ENCODE measurements around the gene APBB1. TPM values are rescaled to one million over a fixed set of nuclear protein-coding genes. Genes with fewer than 3 reads are reported as not detected.

Gene APBB1
- polyA plus RNA-seq, 2 of the 4 experiments (the other 2 are of a cell fraction) = 13.6 to 16.4 TPM

DNA sequence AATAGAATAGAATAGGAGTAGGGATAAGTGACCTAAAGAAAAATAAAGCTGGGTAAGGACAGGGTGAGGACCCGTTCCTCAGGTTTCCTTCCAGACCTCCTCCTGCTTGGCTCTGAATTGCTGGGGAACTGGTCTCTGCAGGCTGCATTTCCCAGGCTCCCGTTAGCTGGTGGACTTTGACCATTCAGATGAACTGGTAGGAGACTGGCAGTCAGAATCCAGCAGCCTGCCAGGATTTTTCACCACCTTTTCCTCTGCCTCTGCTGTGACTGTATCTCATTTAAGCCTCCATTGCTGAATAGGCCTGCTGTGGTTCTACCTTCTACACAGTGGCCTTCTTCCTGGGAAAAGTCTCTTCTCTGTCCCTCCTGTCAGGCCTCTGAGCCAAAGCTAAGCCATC, 53.2 kb downstream of the APBB1 start:
- TF ChIP-seq ZSCAN20 (CRISPR knock-in tag; IDR thresholded peaks at IDR 0.05) (no peak), CEBPB (IDR thresholded peaks at IDR 0.05) (no peak), FOSL2 (IDR thresholded peaks at IDR 0.05) (no peak), FOSL2 (CRISPR knock-in tag; IDR thresholded peaks at IDR 0.05) (no peak), ZFP36 (IDR thresholded peaks at IDR 0.05; ENCODE audit: borderline replicate concordance, partially characterized antibody) (no peak), RNF2 (IDR thresholded peaks at IDR 0.05; ENCODE audit: borderline replicate concordance, low read depth) (no peak), POLR2A (IDR thresholded peaks at IDR 0.05; ENCODE audit: low read length) (no peak), HOXB5 (CRISPR knock-in tag; IDR thresholded peaks at IDR 0.05) (no peak), HOXA7 (CRISPR knock-in tag; IDR thresholded peaks at IDR 0.05) (no peak), KDM5A (IDR thresholded peaks at IDR 0.05) (no peak), RFX5 (IDR thresholded peaks at IDR 0.05) (no peak)
- TF ChIP-seq, protein P1, sequence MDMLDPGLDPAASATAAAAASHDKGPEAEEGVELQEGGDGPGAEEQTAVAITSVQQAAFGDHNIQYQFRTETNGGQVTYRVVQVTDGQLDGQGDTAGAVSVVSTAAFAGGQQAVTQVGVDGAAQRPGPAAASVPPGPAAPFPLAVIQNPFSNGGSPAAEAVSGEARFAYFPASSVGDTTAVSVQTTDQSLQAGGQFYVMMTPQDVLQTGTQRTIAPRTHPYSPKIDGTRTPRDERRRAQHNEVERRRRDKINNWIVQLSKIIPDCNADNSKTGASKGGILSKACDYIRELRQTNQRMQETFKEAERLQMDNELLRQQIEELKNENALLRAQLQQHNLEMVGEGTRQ (IDR thresholded peaks at IDR 0.05) = no peak
- TF ChIP-seq, protein P2, sequence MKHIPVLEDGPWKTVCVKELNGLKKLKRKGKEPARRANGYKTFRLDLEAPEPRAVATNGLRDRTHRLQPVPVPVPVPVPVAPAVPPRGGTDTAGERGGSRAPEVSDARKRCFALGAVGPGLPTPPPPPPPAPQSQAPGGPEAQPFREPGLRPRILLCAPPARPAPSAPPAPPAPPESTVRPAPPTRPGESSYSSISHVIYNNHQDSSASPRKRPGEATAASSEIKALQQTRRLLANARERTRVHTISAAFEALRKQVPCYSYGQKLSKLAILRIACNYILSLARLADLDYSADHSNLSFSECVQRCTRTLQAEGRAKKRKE (CRISPR knock-in tag; IDR thresholded peaks at IDR 0.05; ENCODE audit: low read depth) = no peak
- TF ChIP-seq, protein P3, sequence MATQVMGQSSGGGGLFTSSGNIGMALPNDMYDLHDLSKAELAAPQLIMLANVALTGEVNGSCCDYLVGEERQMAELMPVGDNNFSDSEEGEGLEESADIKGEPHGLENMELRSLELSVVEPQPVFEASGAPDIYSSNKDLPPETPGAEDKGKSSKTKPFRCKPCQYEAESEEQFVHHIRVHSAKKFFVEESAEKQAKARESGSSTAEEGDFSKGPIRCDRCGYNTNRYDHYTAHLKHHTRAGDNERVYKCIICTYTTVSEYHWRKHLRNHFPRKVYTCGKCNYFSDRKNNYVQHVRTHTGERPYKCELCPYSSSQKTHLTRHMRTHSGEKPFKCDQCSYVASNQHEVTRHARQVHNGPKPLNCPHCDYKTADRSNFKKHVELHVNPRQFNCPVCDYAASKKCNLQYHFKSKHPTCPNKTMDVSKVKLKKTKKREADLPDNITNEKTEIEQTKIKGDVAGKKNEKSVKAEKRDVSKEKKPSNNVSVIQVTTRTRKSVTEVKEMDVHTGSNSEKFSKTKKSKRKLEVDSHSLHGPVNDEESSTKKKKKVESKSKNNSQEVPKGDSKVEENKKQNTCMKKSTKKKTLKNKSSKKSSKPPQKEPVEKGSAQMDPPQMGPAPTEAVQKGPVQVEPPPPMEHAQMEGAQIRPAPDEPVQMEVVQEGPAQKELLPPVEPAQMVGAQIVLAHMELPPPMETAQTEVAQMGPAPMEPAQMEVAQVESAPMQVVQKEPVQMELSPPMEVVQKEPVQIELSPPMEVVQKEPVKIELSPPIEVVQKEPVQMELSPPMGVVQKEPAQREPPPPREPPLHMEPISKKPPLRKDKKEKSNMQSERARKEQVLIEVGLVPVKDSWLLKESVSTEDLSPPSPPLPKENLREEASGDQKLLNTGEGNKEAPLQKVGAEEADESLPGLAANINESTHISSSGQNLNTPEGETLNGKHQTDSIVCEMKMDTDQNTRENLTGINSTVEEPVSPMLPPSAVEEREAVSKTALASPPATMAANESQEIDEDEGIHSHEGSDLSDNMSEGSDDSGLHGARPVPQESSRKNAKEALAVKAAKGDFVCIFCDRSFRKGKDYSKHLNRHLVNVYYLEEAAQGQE (IDR thresholded peaks at IDR 0.05) = no peak
- WGBS (ENCODE audit: missing lambda C conversion rate) = 36% methylated on average over 2 of the region's 2 CpGs
- H3K9me3 ChIP-seq = no peaks in the 10 kb centered on the region
- H3K4me1 ChIP-seq = peaks cover 10% of the 10 kb centered on the region; the same call in 2 of the 3 replicates
- ChIA-PET CTCF (interaction anchor here (1.0 to 6.7 kb wide), 4 partner anchors 12 to 341 kb away, joined by 3 to 90 read pairs (median 32); no protein-coding TSS in a partner anchor), POLR2A (no interaction called here)
- peak overlapping the region; percentile 36; the same call in 1 of the 3 replicates for H3K4me2 ChIP-seq
- H3K27ac ChIP-seq = no peak overlapping the region; a peak in 1 of 6 replicates
- no peak for FAIRE-seq
- H3K4me3 ChIP-seq = no peak overlapping the region
- DNase-seq (ENCODE audit: low read depth in 1 of 2, low spot score in 1 of 2) = no peak
- ATAC-seq = peak; percentile 25 to 40; a peak in 2 of 6 replicates

DNA sequence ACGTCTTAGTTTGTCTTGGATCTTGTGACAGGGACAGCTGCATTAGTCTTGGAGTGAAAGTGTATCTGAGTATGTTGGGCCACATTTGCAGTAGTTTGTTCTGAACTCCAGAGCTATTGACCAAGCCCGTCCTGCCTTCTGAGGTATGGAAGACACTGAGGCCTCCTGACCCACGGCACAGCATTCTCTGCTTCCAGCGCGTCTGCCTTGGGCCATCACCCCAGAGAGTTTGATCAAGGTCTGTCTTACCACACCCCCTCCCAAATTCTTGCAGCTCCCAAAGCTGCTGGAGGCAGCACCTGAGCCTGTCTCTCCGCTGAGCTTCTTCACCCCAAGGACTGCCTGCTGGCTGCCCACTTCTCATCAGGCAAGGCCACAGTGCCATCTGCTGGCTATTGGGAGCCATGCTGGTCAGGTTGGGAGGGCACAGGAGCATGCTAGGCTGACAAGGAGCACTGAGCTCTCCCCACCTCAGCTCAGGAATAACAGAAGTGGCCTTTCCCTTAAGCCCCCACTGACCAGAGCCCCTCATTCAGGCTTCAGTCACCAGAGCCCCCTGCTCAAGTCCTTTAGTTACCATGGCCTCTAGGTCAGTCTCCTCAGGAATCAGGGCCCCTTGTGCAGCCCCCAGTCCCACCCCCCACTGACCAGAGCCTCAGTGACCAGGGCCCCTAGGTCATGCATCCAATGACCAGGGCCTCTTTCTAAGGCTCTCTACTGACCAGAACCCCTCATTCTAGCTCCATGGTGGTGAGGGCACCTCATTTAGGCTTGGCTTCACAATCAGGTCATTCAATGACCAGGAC, 55.8 kb downstream of the APBB1 start:
- FAIRE-seq (peak; percentile 67), ATAC-seq (peak; percentile 95 to 99), DNase-seq (ENCODE audit: low read depth in 1 of 2, low spot score in 1 of 2) (peak; percentile 81 to 82)
- no peak overlapping the region for H3K4me3 ChIP-seq
- CTCF ChIA-PET = interaction anchor here (0.6 to 6.7 kb wide), 83 partner anchors 9 to 855 kb away, joined by 3 to 90 read pairs (median 4); partner anchors contain the start of genes CAVIN3, CCKBR, FHIP1B and HPX
- TF ChIP-seq, protein P4, sequence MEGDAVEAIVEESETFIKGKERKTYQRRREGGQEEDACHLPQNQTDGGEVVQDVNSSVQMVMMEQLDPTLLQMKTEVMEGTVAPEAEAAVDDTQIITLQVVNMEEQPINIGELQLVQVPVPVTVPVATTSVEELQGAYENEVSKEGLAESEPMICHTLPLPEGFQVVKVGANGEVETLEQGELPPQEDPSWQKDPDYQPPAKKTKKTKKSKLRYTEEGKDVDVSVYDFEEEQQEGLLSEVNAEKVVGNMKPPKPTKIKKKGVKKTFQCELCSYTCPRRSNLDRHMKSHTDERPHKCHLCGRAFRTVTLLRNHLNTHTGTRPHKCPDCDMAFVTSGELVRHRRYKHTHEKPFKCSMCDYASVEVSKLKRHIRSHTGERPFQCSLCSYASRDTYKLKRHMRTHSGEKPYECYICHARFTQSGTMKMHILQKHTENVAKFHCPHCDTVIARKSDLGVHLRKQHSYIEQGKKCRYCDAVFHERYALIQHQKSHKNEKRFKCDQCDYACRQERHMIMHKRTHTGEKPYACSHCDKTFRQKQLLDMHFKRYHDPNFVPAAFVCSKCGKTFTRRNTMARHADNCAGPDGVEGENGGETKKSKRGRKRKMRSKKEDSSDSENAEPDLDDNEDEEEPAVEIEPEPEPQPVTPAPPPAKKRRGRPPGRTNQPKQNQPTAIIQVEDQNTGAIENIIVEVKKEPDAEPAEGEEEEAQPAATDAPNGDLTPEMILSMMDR (IDR thresholded peaks at IDR 0.05) = peak; percentile 81
- TF ChIP-seq CHD4 (IDR thresholded peaks at IDR 0.05; ENCODE audit: borderline replicate concordance) (no peak), PHF8 (IDR thresholded peaks at IDR 0.05; ENCODE audit: borderline replicate concordance, low read depth) (no peak), RAD21 (conservative IDR thresholded peaks at IDR 0.05 in 1 of 2, IDR thresholded peaks at IDR 0.05 in 1 of 2) (peak; percentile 79 to 87), MYC (IDR thresholded peaks at IDR 0.05; ENCODE audit: borderline replicate concordance, low read length) (no peak), SMC3 (IDR thresholded peaks at IDR 0.05) (peak; percentile 74)
- H3K9me3 ChIP-seq = no peaks in the 10 kb centered on the region
- POLR2A ChIA-PET = interaction anchor here (0.7 to 1.0 kb wide), 2 partner anchors 43 to 44 kb away, joined by 3 read pairs; partner anchors contain the start of gene CAVIN3
- H3K27ac ChIP-seq = no peak overlapping the region
- H3K4me2 ChIP-seq = no peak overlapping the region
- H3K4me1 ChIP-seq = peaks cover 10% of the 10 kb centered on the region; the same call in 2 of the 3 replicates
- WGBS (ENCODE audit: missing lambda C conversion rate) = 86% methylated on average over 6 of the region's 6 CpGs

Data from A549 (cell line).